Measurements from ENCODE around the gene GSTT2.

GSTT2 gene

GRCh38 chr22:24029304-24029703, 49.4 kb downstream of the GSTT2 start:
- Mint-ChIP-seq H3K9me3 (peaks cover 2% of the 10 kb centered on the region), H3K27me3 (ENCODE audit: low read depth) (no peaks in the 10 kb centered on the region), H3K4me3 (no peak overlapping the region), H3K27ac (no peak overlapping the region), H3K36me3 (ENCODE audit: low read depth) (peaks cover 30% of the 10 kb centered on the region), H3K4me1 (ENCODE audit: low read depth) (peaks cover 11% of the 10 kb centered on the region)
- no peak for DNase-seq (ENCODE audit: low spot score)

GRCh38 chr22:24030186-24030702, 50.3 kb downstream of the GSTT2 start:
- Mint-ChIP-seq H3K36me3 (ENCODE audit: low read depth) (peaks cover 22% of the 10 kb centered on the region), H3K9me3 (no peaks in the 10 kb centered on the region), H3K27me3 (ENCODE audit: low read depth) (no peaks in the 10 kb centered on the region), H3K4me1 (ENCODE audit: low read depth) (peaks cover 13% of the 10 kb centered on the region), H3K4me3 (no peak overlapping the region), H3K27ac (no peak overlapping the region)
- no peak for DNase-seq (ENCODE audit: low spot score)

Data from T-helper 2 cell treated with Interferon-gamma antibody and Interleukin-4, amounts not matched to agents 5 μg/mL and 100 μg/mL, for 36 hours (primary cell).